G401.6 (cell line): ENCODE measurements around the gene KITLG.
"Not testable (repeated sequence)": the region's sequence is repeated elsewhere in the genome, so short reads cannot be mapped to it uniquely, and the experiment has no call there.

ENCODE experiments used
- FAIRE-seq: peaks from 2 replicates; lab custom pipeline; 2012; peaks lifted over from hg19 to GRCh38; lab: Jason Lieb, UNC

The KITLG gene

GRCh38 chr12:88575361-88575970 lies 4.8 kb downstream of the KITLG start:
- no peak for FAIRE-seq

- no peak for FAIRE-seq
Observed at GRCh38 chr12:88574278-88574677, 6.0 kb downstream of the KITLG start.

- FAIRE-seq = no peak
Observed at GRCh38 chr12:88573583-88573982, 6.7 kb downstream of the KITLG start.

GRCh38 chr12:88572781-88573549 lies 7.3 kb downstream of the KITLG start:
- FAIRE-seq = no peak

GRCh38 chr12:88571543-88571942 lies 8.7 kb downstream of the KITLG start:
- no peak for FAIRE-seq

- no peak for FAIRE-seq
Observed at GRCh38 chr12:88570103-88570502, 10.2 kb downstream of the KITLG start.

GRCh38 chr12:88566430-88566829 lies 13.8 kb downstream of the KITLG start:
- FAIRE-seq = no peak

GRCh38 chr12:88562846-88563582 lies 17.3 kb downstream of the KITLG start:
- no peak for FAIRE-seq

GRCh38 chr12:88562151-88562550 lies 18.1 kb downstream of the KITLG start:
- FAIRE-seq = no peak

GRCh38 chr12:88559772-88560171 lies 20.5 kb downstream of the KITLG start:
- no peak for FAIRE-seq

GRCh38 chr12:88559199-88559598 lies 21.1 kb downstream of the KITLG start:
- FAIRE-seq = no peak

GRCh38 chr12:88558340-88558867 lies 21.9 kb downstream of the KITLG start:
- FAIRE-seq = no peak

- no peak for FAIRE-seq
Observed at GRCh38 chr12:88556213-88556774, 24.0 kb downstream of the KITLG start.

GRCh38 chr12:88553941-88554658 lies 26.2 kb downstream of the KITLG start:
- no peak for FAIRE-seq

GRCh38 chr12:88552610-88553079 lies 27.6 kb downstream of the KITLG start:
- no peak for FAIRE-seq

- no peak for FAIRE-seq
Observed at GRCh38 chr12:88549929-88550328, 30.3 kb downstream of the KITLG start.

GRCh38 chr12:88547949-88548348 lies 32.3 kb downstream of the KITLG start:
- FAIRE-seq = not testable (repeated sequence)

GRCh38 chr12:88546853-88547252 lies 33.4 kb downstream of the KITLG start:
- no peak for FAIRE-seq

GRCh38 chr12:88546226-88546625 lies 34.0 kb downstream of the KITLG start:
- no peak for FAIRE-seq

GRCh38 chr12:88544991-88545980 lies 35.0 kb downstream of the KITLG start:
- FAIRE-seq = no peak

- no peak for FAIRE-seq
Observed at GRCh38 chr12:88539893-88540292, 40.4 kb downstream of the KITLG start.
